CD4-positive, alpha-beta T cell treated with Interleukin-10 for 1 hour (primary cell): ENCODE measurements around the gene STAT5B.
"Not testable (repeated sequence)": the region's sequence is repeated elsewhere in the genome, so short reads cannot be mapped to it uniquely, and the experiment has no call there.

Experiments used
- DNase-seq: peaks from one replicate; pipeline ENCODE4 v3.0.0-alpha.2; 2020

Gene STAT5B

DNA sequence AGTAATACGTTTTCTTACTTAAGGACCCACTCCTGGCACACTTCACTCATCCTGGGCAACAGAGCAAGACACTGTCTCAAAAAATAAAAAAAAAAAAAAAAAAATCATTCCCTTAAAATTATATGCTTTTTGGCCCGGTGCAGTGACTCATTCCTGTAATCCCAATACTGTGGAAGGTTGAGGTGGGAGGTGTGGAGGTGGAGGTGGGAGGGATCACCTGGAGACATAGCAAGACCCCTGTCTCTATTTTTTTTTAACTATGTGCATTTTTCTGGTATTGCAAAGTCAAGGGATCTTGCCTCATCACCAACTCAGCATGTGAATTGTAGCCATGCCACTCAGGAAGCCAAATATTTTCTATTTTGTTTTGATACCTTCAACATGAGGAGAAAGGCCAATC lies 9.7 kb downstream of the STAT5B start:
- no peak for DNase-seq

- not testable (repeated sequence) for DNase-seq
Measured at GRCh38 chr17:42264366-42264765, 11.8 kb downstream of the STAT5B start.

DNA sequence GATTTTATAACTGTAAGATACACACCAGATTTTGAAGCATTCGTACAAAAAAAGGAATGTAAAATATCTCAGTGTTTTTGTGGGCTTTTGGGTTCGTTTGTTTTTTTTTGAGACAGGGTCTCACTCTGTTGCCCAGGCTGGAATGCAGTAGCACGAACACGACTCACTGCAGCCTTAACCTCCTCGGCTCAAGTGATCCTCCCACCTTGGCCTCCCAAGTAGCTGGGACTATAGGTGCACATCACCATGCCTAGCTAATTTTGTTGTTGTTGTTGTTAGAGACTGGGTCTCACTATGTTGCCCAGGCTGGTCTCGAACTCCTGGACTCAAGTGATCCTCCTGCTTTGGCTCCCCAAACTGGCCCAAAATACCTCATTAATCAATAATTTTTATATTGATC lies 15.9 kb downstream of the STAT5B start:
- DNase-seq, result no peak

DNA sequence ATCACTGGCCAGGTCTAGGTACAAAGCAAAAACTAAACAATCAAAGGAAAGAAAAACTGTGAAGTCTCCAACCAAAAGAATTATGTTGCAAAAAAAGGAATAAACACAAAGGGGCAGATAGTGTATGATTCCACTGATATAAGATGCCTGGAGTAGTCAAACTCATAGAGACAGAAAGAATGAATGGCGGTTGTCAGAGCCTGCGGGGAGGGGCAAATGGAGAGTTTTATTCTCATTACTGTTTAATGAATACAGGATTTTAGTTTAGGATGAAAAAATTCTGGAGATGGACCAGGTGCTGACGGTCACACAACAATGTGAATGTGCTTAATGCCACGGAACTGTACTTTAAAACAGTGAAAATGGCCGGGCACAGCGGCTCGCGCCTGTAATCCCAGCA lies 20.7 kb downstream of the STAT5B start:
- no peak for DNase-seq

GRCh38 chr17:42253578-42253977 lies 22.6 kb downstream of the STAT5B start:
- DNase-seq, result no peak

GRCh38 chr17:42252597-42253550 lies 23.3 kb downstream of the STAT5B start:
- no peak for DNase-seq

GRCh38 chr17:42251115-42251514 lies 25.1 kb downstream of the STAT5B start:
- peak; percentile 24 for DNase-seq

DNA sequence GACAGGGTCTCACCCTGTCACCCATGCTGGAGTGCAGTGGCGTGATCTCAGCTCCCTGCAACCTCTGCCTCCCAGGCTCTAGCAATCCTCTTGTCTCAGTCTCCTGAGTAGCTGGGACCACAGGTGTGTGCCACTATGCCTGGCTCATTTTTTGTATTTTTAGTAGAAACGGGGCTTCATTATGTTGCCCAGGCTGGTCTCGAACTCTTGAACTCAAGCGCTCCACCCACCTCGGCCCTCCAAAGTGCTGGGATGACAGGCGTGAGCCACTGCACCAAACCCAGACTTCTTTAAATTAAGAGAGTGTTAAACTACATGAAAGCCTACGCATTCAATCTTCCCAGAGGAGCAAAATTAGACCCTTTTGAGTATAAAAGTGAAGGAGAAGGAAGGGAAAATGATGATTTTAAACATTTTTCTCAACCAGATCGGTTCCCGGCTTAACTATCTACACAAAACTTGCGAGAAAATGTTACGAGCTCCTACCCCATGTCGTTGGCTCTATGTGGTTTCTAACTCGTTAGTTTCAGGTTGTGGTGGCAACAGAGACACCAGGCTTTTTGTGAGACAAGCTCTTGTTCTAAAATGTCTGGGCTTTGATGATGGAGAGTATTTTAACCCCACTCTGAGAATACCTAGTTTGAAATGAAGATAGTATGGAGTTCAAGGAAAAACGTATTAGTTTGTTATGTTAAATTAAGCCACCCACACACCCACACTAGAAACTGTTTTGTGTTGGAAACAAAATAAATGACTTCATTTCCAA lies 26.3 kb downstream of the STAT5B start:
- DNase-seq, result peak; percentile 84

- peak; percentile 93 for DNase-seq
Measured at GRCh38 chr17:42248351-42249179, 27.6 kb downstream of the STAT5B start.

GRCh38 chr17:42247734-42248133 lies 28.5 kb downstream of the STAT5B start:
- peak; percentile 28 for DNase-seq

DNA sequence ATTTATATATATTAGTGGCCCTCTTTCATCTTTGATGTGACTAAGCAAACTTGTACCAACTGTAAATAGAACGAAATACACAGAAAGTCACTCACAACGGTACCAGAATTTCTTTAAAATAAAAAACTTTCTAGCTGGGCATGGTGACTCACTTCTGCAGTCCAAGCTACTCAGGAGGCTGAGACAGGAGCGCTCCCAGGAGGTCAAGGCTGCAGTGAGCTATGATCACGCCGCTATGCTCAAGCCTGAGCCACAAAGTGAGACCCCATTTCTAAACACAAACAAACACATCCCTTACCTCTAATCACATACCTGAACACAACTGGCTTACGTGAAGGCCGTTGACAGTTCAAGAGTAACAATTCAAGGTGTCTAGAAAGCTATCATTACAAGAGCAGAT lies 29.7 kb downstream of the STAT5B start:
- DNase-seq, result peak; percentile 29

- DNase-seq, result not testable (repeated sequence)
Measured at GRCh38 chr17:42245183-42245582, 31.0 kb downstream of the STAT5B start.

- not testable (repeated sequence) for DNase-seq
Measured at GRCh38 chr17:42244116-42244515, 32.1 kb downstream of the STAT5B start.

DNA sequence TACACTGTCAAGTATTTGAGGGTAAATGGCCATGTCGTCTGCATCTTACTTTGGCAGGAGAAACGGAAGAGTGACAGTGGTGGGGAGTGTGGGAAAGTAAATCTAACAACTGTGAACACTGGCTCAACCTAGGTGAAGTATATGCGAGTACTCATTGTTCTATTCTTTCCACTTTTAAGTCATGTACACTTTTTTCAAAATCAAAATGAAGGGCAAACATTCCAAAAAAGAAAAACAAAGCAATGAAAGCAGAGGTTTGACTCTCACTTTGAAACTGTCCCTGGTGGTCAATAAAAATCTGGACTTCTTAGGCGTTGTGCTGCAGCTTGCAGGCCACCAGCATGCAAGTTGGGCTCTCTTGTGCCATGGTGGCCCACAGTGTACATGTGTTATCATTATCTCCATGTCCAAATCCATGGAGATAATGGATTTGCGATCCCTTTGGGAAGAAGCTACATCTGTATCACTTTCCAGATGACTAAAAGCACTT lies 32.7 kb downstream of the STAT5B start:
- no peak for DNase-seq

DNA sequence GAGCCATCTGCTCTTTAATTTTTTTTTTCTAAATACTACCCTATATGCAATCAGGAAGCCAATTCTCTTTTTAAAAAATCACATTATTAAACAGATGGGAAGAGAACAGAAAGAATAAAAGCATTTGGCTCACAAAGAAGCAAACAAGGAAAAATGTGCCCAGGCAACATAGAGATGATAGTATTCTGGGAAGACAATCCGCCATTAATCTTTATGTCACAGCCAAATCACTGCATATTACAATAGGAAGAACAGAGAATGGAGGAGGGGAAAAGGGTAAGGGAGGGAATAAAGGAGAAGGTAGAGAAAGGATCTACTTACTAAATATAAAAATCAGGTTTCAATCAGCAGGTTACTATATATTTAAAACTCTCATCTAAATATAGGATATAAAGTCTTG lies 34.3 kb downstream of the STAT5B start:
- no peak for DNase-seq

GRCh38 chr17:42240863-42241262 lies 35.3 kb downstream of the STAT5B start:
- not testable (repeated sequence) for DNase-seq

DNA sequence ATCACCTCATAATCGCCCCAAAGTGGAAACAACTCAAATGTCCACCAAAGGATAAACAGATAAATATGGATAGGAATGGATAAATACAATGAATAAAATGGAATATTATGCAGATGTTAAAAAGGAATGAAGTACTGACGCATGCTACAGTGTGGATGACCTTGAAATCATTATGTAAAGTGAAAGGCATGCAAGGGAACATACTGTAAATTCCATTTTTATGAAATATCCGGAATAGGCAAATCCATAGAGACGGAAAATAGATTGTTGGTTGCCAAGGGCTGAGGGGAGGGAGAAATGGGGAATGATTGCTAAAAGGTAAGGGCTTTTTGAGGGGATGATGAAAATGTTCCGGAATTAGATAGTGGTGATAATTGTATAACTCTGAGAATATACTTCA lies 36.0 kb downstream of the STAT5B start:
- no peak for DNase-seq

GRCh38 chr17:42239576-42239975 lies 36.6 kb downstream of the STAT5B start:
- DNase-seq, result not testable (repeated sequence)

DNA sequence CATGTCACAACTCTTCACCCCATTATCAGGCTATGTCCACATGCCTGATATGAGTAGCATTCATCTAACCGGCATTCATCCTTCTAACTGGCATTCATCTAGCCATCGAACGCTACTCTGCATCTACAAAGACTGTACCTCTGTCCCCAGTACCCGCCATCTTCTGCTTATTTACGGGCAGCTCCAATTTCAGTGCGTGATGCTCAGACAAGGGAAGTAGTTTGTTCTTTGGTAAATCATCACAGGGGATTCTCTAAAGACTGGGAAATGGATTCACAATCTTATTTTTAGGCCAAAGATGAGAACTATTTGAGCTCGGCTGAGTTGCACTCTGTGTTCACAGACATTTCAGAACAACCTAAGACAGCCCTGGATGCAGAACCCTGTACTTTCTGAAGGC lies 39.4 kb downstream of the STAT5B start:
- DNase-seq, result no peak

DNA sequence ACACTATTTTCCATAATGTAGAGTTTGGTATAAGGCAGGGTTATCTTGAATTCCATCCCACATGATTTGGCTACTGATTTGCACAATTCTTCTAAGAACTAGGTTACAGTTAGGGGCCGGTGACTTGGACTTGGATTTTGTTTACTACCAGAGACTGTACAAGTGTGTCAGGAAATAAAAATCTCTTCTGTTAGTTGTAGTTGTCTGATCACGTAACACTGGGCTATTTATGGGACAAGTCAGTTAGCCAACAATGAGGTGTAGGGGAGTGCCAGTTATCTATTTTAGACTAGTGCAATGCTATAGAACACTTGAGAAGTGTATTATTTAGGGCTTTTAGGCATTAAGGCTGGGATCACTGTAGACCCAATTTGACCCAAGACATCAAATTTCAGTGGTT lies 42.2 kb downstream of the STAT5B start:
- DNase-seq, result no peak

- DNase-seq, result no peak
Measured at GRCh38 chr17:42233156-42233555, 43.0 kb downstream of the STAT5B start.

DNA sequence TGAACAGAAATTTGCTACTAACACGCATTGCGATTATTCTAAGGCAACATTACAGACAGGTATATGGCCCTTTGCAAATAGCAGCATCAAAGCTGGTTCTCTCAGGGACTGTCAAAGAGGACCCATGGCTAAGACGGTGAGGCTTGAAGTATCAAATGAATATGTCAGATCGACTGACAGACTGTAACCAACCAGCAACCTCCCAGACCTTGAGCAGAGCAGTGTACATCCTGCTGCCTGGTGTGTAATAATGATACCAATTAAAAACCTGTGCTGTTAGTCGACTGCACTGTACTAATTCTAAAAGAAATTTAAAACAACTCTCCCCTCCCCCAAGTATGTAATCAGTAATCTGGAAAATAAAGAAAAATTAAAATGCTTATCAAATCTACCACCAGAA lies 46.0 kb downstream of the STAT5B start:
- no peak for DNase-seq
